Mesendoderm (in vitro differentiated cells): Measurements from ENCODE around the gene SYP.

ENCODE experiments used
- DNase-seq: peaks from one replicate; pipeline ENCODE4 v3.0.0; 2013
- H2AK5ac ChIP-seq: 2 replicates; pipeline ENCODE4 v1.6.1; 2013; ENCODE audit warnings: low read length, inconsistent platforms
- H2BK120ac ChIP-seq: 2 replicates; pipeline ENCODE4 v1.6.1; 2013; ENCODE audit warnings: low read depth, mild to moderate bottlenecking, low read length, moderate library complexity, mixed read lengths
- H2BK15ac ChIP-seq: replicated peaks from 2 replicates; pipeline ENCODE4 v1.6.1; 2013; ENCODE audit warnings: low read depth, mild to moderate bottlenecking, moderate library complexity
- H2BK5ac ChIP-seq: 2 replicates; pipeline ENCODE4 v1.6.1; 2013; ENCODE audit warnings: low read length, inconsistent platforms
- H3K18ac ChIP-seq: 2 replicates; pipeline ENCODE4 v1.6.1; 2013; ENCODE audit warnings: mild to moderate bottlenecking, low read length, mixed read lengths
- H3K23ac ChIP-seq: one replicate; pipeline ENCODE4 v1.6.1; 2013; ENCODE audit warnings: low read length
- H3K27ac ChIP-seq: 2 replicates; pipeline ENCODE4 v1.5.1; 2013; ENCODE audit warnings: low read depth, mild to moderate bottlenecking, inconsistent platforms, low read length, moderate library complexity
- H3K27me3 ChIP-seq: 2 replicates; pipeline ENCODE4 v1.6.1; 2013; ENCODE audit warnings: low read length, control low read depth, mild to moderate bottlenecking, inconsistent platforms; ENCODE audit not compliant: insufficient read depth, poor library complexity
- H3K36me3 ChIP-seq: 2 replicates; pipeline ENCODE4 v1.6.1; 2013; ENCODE audit warnings: low read length, inconsistent platforms; ENCODE audit not compliant: control insufficient read depth, insufficient read depth
- H3K4ac ChIP-seq: one replicate; pipeline ENCODE4 v1.6.1; 2013; ENCODE audit warnings: low read depth, mild to moderate bottlenecking, low read length, moderate library complexity
- H3K4me1 ChIP-seq: 2 replicates; pipeline ENCODE4 v1.6.1; 2013; ENCODE audit warnings: low read depth, low read length, inconsistent platforms; ENCODE audit not compliant: control insufficient read depth
- H3K4me2 ChIP-seq: 2 replicates; pipeline ENCODE4 v1.6.1; 2013; ENCODE audit warnings: low read length
- H3K4me3 ChIP-seq: 2 replicates; pipeline ENCODE4 v1.5.1; 2013; ENCODE audit warnings: mild to moderate bottlenecking, low read length
- H3K56ac ChIP-seq: one replicate; pipeline ENCODE4 v1.6.1; 2013; ENCODE audit warnings: low read length
- H3K79me1 ChIP-seq: 2 replicates; pipeline ENCODE4 v1.6.1; 2013; ENCODE audit warnings: low read length, inconsistent platforms
- H3K79me2 ChIP-seq: 2 replicates; pipeline ENCODE4 v1.6.1; 2013; ENCODE audit warnings: mild to moderate bottlenecking, low read length; ENCODE audit not compliant: control insufficient read depth, insufficient read depth
- H3K9ac ChIP-seq: 2 replicates; pipeline ENCODE4 v1.6.1; 2013; ENCODE audit warnings: low read length, inconsistent platforms
- H4K5ac ChIP-seq: one replicate; pipeline ENCODE4 v1.6.1; 2013; ENCODE audit warnings: low read length
- H4K8ac ChIP-seq: one replicate; pipeline ENCODE4 v1.6.1; 2013; ENCODE audit warnings: low read depth, mild to moderate bottlenecking, control low read depth, low read length, moderate library complexity
- WGBS: extraction: QIAGEN DNeasy Blood & Tissue Kit; methylation state at CpG from one replicate; pipeline ENCODE4 v1.1.7; 2013; ENCODE audit warnings: low lambda C conversion rate, missing lambda C conversion rate; ENCODE audit not compliant: insufficient coverage; ENCODE audit errors: extremely low coverage; 5-methylcytosine and 5-hydroxymethylcytosine counted together

SYP gene

GRCh38 chrX:49214996-49215526 lies 15.1 kb upstream of the SYP start:
- WGBS: no CpG with 5 or more reads among the region's 14 CpGs
- H3K79me1 ChIP-seq: no peaks in the 10 kb centered on the region
- no peak overlapping the region for H3K4ac ChIP-seq
- no peak overlapping the region for H3K4me2 ChIP-seq
- DNase-seq: no peak
- no peak overlapping the region for H3K4me3 ChIP-seq
- no peak overlapping the region for H2AK5ac ChIP-seq
- H4K8ac ChIP-seq: no peak overlapping the region
- H3K27me3 ChIP-seq: no peaks in the 10 kb centered on the region
- H2BK120ac ChIP-seq: no peak overlapping the region
- no peak overlapping the region for H4K5ac ChIP-seq
- H3K36me3 ChIP-seq: no peaks in the 10 kb centered on the region
- H2BK15ac ChIP-seq: no peak overlapping the region
- H3K79me2 ChIP-seq: no peaks in the 10 kb centered on the region
- no peak overlapping the region for H3K27ac ChIP-seq
- no peak overlapping the region for H3K23ac ChIP-seq
- H3K18ac ChIP-seq: no peak overlapping the region
- no peak overlapping the region for H3K56ac ChIP-seq
- no peak overlapping the region for H2BK5ac ChIP-seq
- H3K4me1 ChIP-seq: no peaks in the 10 kb centered on the region
- H3K9ac ChIP-seq: no peak overlapping the region

- no peak overlapping the region for H3K4me3 ChIP-seq
- H2BK5ac ChIP-seq: no peak overlapping the region
- no peak overlapping the region for H4K8ac ChIP-seq
- no peaks in the 10 kb centered on the region for H3K36me3 ChIP-seq
- no peaks in the 10 kb centered on the region for H3K79me1 ChIP-seq
- no peak overlapping the region for H3K23ac ChIP-seq
- no peak overlapping the region for H3K56ac ChIP-seq
- H4K5ac ChIP-seq: no peak overlapping the region
- H3K79me2 ChIP-seq: no peaks in the 10 kb centered on the region
- H3K4me2 ChIP-seq: no peak overlapping the region
- H2BK15ac ChIP-seq: no peak overlapping the region
- WGBS: no CpG with 5 or more reads among the region's 2 CpGs
- no peak overlapping the region for H2AK5ac ChIP-seq
- no peak overlapping the region for H3K4ac ChIP-seq
- no peaks in the 10 kb centered on the region for H3K4me1 ChIP-seq
- no peak overlapping the region for H2BK120ac ChIP-seq
- H3K9ac ChIP-seq: no peak overlapping the region
- no peak for DNase-seq
- no peaks in the 10 kb centered on the region for H3K27me3 ChIP-seq
- no peak overlapping the region for H3K27ac ChIP-seq
- no peak overlapping the region for H3K18ac ChIP-seq
Measured at GRCh38 chrX:49214416-49214815, 14.4 kb upstream of the SYP start.

DNA sequence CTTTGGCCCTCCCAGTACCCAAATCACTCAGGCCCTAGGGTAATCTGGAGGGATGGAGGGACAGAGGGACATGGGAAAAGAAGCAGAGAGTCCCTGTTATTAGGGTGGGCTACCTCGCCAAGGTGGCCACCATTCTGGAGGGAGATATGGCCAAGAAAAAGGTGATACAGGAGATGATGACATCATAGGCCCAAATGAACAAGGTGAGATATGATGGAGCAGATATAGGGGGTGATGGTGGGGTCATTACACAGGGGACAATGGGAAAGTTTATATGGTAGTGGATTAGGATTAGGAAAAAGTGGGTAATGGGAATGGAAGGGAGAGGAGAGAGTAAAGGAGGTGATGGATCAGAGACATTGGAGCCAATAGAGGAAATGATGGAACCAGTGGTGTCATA lies 12.9 kb upstream of the SYP start:
- Histone ChIP-seq H3K4ac (no peak overlapping the region), H4K5ac (no peak overlapping the region), H3K27me3 (no peaks in the 10 kb centered on the region), H3K23ac (no peak overlapping the region), H4K8ac (no peak overlapping the region), H2AK5ac (no peak overlapping the region), H3K79me1 (no peaks in the 10 kb centered on the region), H2BK15ac (no peak overlapping the region), H3K27ac (no peak overlapping the region), H3K79me2 (no peaks in the 10 kb centered on the region), H3K56ac (no peak overlapping the region), H2BK5ac (no peak overlapping the region), H3K4me3 (no peak overlapping the region), H3K9ac (no peak overlapping the region), H3K4me2 (no peak overlapping the region), H3K18ac (no peak overlapping the region), H3K36me3 (no peaks in the 10 kb centered on the region), H2BK120ac (no peak overlapping the region), H3K4me1 (no peaks in the 10 kb centered on the region)
- no CpG with 5 or more reads among the region's 1 CpG for WGBS
- no peak for DNase-seq

GRCh38 chrX:49212209-49212608 lies 12.2 kb upstream of the SYP start:
- Histone ChIP-seq H3K4me2 (no peak overlapping the region), H3K9ac (no peak overlapping the region), H3K79me1 (no peaks in the 10 kb centered on the region), H3K23ac (no peak overlapping the region), H2BK120ac (no peak overlapping the region), H3K56ac (no peak overlapping the region), H2BK15ac (no peak overlapping the region), H3K4ac (no peak overlapping the region), H4K5ac (no peak overlapping the region), H2BK5ac (no peak overlapping the region), H3K4me1 (no peaks in the 10 kb centered on the region), H3K79me2 (no peaks in the 10 kb centered on the region), H3K27me3 (no peaks in the 10 kb centered on the region), H2AK5ac (no peak overlapping the region), H3K4me3 (no peak overlapping the region), H4K8ac (no peak overlapping the region), H3K27ac (no peak overlapping the region), H3K18ac (no peak overlapping the region), H3K36me3 (no peaks in the 10 kb centered on the region)
- WGBS: no CpG with 5 or more reads among the region's 2 CpGs
- DNase-seq: no peak

GRCh38 chrX:49211074-49211473 lies 11.1 kb upstream of the SYP start:
- WGBS: no CpG with 5 or more reads among the region's 9 CpGs
- H3K4me2 ChIP-seq: no peak overlapping the region

GRCh38 chrX:49210406-49210805 lies 10.4 kb upstream of the SYP start:
- no CpG with 5 or more reads among the region's 8 CpGs for WGBS

More at GRCh38 chrX:49211074-49211473, 11.1 kb upstream of the SYP start:
- H4K8ac ChIP-seq: no peak overlapping the region
- H3K4me1 ChIP-seq: no peaks in the 10 kb centered on the region
- no peaks in the 10 kb centered on the region for H3K79me2 ChIP-seq
- H3K9ac ChIP-seq: no peak overlapping the region
- no peak overlapping the region for H2BK5ac ChIP-seq
- no peak overlapping the region for H3K56ac ChIP-seq
- no peak overlapping the region for H4K5ac ChIP-seq
- no peak overlapping the region for H3K23ac ChIP-seq
- H3K4ac ChIP-seq: no peak overlapping the region
- no peak overlapping the region for H3K27ac ChIP-seq
- no peaks in the 10 kb centered on the region for H3K36me3 ChIP-seq
- no peaks in the 10 kb centered on the region for H3K27me3 ChIP-seq
- DNase-seq: no peak
- no peak overlapping the region for H2BK120ac ChIP-seq
- H3K79me1 ChIP-seq: no peaks in the 10 kb centered on the region
- H3K4me3 ChIP-seq: no peak overlapping the region
- H2AK5ac ChIP-seq: no peak overlapping the region
- no peak overlapping the region for H2BK15ac ChIP-seq
- no peak overlapping the region for H3K18ac ChIP-seq

More at GRCh38 chrX:49210406-49210805, 10.4 kb upstream of the SYP start:
- Histone ChIP-seq H2BK5ac (no peak overlapping the region), H3K4ac (no peak overlapping the region), H3K4me3 (no peak overlapping the region), H4K8ac (no peak overlapping the region), H3K4me1 (no peaks in the 10 kb centered on the region), H3K18ac (no peak overlapping the region), H3K27me3 (no peaks in the 10 kb centered on the region), H3K27ac (no peak overlapping the region), H4K5ac (no peak overlapping the region), H3K79me2 (no peaks in the 10 kb centered on the region), H3K9ac (no peak overlapping the region), H3K79me1 (no peaks in the 10 kb centered on the region), H2BK120ac (no peak overlapping the region), H3K36me3 (no peaks in the 10 kb centered on the region), H3K23ac (no peak overlapping the region), H2AK5ac (no peak overlapping the region), H2BK15ac (no peak overlapping the region), H3K56ac (no peak overlapping the region), H3K4me2 (no peak overlapping the region)
- DNase-seq: no peak
